Mucosa of rectum (tissue), 2 donors: ENCODE results near the gene MASP1.
"Not testable (repeated sequence)": the region's sequence is repeated elsewhere in the genome, so short reads cannot be mapped to it uniquely, and the experiment has no call there.

Source experiments
- H3K27ac ChIP-seq, 2 donors: one replicate each; pipeline ENCODE4 v1.7.0; 2013; ENCODE audit warnings: inconsistent platforms in 2 of 2, low read depth in 2 of 2, low read length in 2 of 2
- H3K27me3 ChIP-seq, 2 donors: one replicate each; pipeline ENCODE4 v1.7.0; 2013; ENCODE audit warnings: low read length in 2 of 2; ENCODE audit not compliant: control insufficient read depth in 2 of 2, insufficient read depth in 2 of 2
- H3K36me3 ChIP-seq, 2 donors: one replicate each; pipeline ENCODE4 v1.7.0; 2013; ENCODE audit warnings: low read length in 2 of 2; ENCODE audit not compliant: control insufficient read depth in 2 of 2, insufficient read depth in 2 of 2
- H3K4me1 ChIP-seq, 2 donors: one replicate each; pipeline ENCODE4 v1.7.0; 2013; ENCODE audit warnings: low read length in 2 of 2, mild to moderate bottlenecking in 1 of 2; ENCODE audit not compliant: control insufficient read depth in 2 of 2, insufficient read depth in 2 of 2
- H3K4me3 ChIP-seq, 2 donors: one replicate each; pipeline ENCODE4 v1.7.0; 2013; ENCODE audit warnings: low read length in 2 of 2
- H3K9ac ChIP-seq, 2 donors: one replicate each; pipeline ENCODE4 v1.7.0; 2013; ENCODE audit warnings: low read length in 2 of 2, low read depth in 1 of 2, mild to moderate bottlenecking in 1 of 2
- H3K9me3 ChIP-seq, 2 donors: one replicate each; pipeline ENCODE4 v1.7.0; 2013; ENCODE audit warnings: low read length in 2 of 2; ENCODE audit not compliant: control insufficient read depth in 2 of 2
- donor health status: healthy.
- donor health status: Normal muscosa, but diverticular disease.

Gene MASP1

GRCh38 chr3:187256051-187256616, 35.4 kb downstream of the MASP1 start:
- no peak overlapping the region for H3K27ac ChIP-seq
- H3K9me3 ChIP-seq, result no peaks in the 10 kb centered on the region
- H3K4me1 ChIP-seq, result no peaks in the 10 kb centered on the region
- no peak overlapping the region for H3K4me3 ChIP-seq
- H3K27me3 ChIP-seq, result no peaks in the 10 kb centered on the region
- H3K9ac ChIP-seq, result no peak overlapping the region
- no peaks in the 10 kb centered on the region for H3K36me3 ChIP-seq

DNA sequence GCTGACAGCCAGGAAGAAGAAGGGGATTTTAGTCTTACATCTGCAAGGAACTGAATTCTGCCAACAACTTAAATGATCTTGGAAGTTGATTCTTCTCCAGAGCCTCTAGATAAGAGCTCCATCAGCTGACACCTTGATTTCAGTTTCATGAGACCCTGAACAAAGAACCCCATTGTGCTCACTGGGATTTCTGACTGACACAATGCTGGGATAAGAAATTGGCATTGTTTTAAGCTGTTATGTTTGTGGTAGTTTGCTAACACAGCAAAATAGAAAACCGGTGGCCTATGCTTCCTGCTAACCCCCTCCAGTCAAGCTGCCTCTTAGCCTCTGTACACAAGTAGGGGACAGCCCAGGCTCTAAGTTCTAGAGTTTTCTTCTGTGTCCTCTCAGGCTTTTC, 36.2 kb downstream of the MASP1 start:
- Histone ChIP-seq H3K4me3 (no peak overlapping the region), H3K9ac (no peak overlapping the region), H3K36me3 (no peaks in the 10 kb centered on the region), H3K27ac (no peak overlapping the region), H3K27me3 (no peaks in the 10 kb centered on the region), H3K4me1 (no peaks in the 10 kb centered on the region), H3K9me3 (no peaks in the 10 kb centered on the region)

GRCh38 chr3:187252311-187252710, 39.2 kb downstream of the MASP1 start:
- Histone ChIP-seq H3K4me3 (no peak overlapping the region), H3K4me1 (no peaks in the 10 kb centered on the region), H3K9me3 (no peaks in the 10 kb centered on the region), H3K9ac (no peak overlapping the region), H3K27ac (no peak overlapping the region), H3K27me3 (no peaks in the 10 kb centered on the region), H3K36me3 (no peaks in the 10 kb centered on the region)

DNA sequence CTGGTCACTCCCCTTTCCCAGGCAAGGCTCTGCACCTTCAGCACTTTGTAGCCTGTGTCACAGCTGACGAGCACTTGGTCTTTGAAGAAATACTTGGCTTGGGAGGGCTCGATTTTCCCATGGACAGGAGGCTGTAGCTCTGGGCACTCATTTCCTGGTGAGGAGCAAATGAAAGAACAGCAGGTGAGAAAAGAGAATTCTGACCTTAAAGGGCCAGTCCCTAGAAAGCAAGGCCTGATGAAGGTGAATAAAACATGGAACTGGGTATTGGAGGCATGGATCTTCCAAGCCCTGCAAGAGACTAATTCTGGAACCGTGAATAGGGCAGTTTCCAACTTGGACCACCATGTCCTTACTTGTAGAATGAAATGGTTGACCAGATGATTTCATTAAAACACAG, 39.9 kb downstream of the MASP1 start:
- H3K9me3 ChIP-seq, result no peaks in the 10 kb centered on the region
- H3K27ac ChIP-seq, result no peak overlapping the region
- no peak overlapping the region for H3K4me3 ChIP-seq
- no peaks in the 10 kb centered on the region for H3K4me1 ChIP-seq
- no peak overlapping the region for H3K9ac ChIP-seq
- no peaks in the 10 kb centered on the region for H3K27me3 ChIP-seq
- H3K36me3 ChIP-seq, result no peaks in the 10 kb centered on the region

DNA sequence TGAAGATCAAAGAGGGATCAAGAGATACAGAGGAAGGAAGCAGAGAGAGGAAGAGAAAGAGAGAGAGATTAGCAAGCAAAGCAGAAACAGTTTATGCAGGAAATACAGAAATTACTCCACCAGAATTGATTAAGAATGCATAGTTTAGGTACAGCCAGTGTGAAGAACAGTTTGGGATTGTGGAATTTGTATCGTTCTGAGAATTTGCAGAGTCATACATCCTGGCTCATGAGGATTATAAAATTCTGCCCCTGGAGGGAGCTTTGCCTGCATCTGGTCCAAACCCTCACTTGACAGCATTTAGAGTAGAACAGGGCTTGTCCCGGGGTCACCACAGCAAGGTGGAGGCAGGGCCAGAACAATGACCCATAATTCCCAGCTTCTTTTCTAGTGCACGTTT, 44.1 kb downstream of the MASP1 start:
- Histone ChIP-seq H3K36me3 (no peaks in the 10 kb centered on the region), H3K4me3 (no peak overlapping the region), H3K27me3 (no peaks in the 10 kb centered on the region)

GRCh38 chr3:187243933-187244524, 47.5 kb downstream of the MASP1 start:
- Histone ChIP-seq H3K27ac (no peak overlapping the region), H3K9ac (no peak overlapping the region), H3K36me3 (no peaks in the 10 kb centered on the region), H3K9me3 (no peaks in the 10 kb centered on the region), H3K4me1 (no peaks in the 10 kb centered on the region), H3K27me3 (no peaks in the 10 kb centered on the region), H3K4me3 (no peak overlapping the region)

More for the DNA sequence above, 44.1 kb downstream of the MASP1 start:
- Histone ChIP-seq H3K27ac (no peak overlapping the region), H3K9me3 (no peaks in the 10 kb centered on the region), H3K4me1 (no peaks in the 10 kb centered on the region), H3K9ac (no peak overlapping the region)

- H3K9ac ChIP-seq, result no peak overlapping the region
- no peak overlapping the region for H3K4me3 ChIP-seq
- no peaks in the 10 kb centered on the region for H3K9me3 ChIP-seq
- no peaks in the 10 kb centered on the region for H3K4me1 ChIP-seq
- H3K27me3 ChIP-seq, result no peaks in the 10 kb centered on the region
- H3K27ac ChIP-seq, result no peak overlapping the region
- no peaks in the 10 kb centered on the region for H3K36me3 ChIP-seq
Observed at GRCh38 chr3:187242900-187243299, 48.6 kb downstream of the MASP1 start.

DNA sequence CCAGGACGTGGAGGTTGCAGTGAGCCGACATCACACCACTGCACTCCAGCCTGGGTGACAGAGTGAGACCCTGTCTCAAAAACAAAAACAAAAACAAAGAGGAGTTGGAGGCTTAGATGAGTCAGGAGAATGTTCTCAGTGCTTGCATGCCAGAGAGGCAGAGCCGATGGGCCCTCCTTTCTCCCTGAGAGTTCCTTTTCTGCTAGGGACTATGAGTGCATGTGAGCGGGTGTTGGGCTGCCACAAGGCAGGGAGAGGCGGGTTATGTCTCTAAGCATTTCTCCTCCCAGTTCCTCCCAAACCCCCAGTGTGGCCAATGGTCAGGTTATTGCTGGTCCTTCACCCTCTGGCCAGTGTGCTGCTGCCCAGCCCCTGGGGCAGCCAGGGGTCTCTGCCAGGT, 49.1 kb downstream of the MASP1 start:
- H3K9ac ChIP-seq, result no peak overlapping the region
- H3K9me3 ChIP-seq, result no peaks in the 10 kb centered on the region
- no peaks in the 10 kb centered on the region for H3K36me3 ChIP-seq
- H3K27ac ChIP-seq, result no peak overlapping the region
- H3K27me3 ChIP-seq, result no peaks in the 10 kb centered on the region
- H3K4me1 ChIP-seq, result no peaks in the 10 kb centered on the region
- no peak overlapping the region for H3K4me3 ChIP-seq

DNA sequence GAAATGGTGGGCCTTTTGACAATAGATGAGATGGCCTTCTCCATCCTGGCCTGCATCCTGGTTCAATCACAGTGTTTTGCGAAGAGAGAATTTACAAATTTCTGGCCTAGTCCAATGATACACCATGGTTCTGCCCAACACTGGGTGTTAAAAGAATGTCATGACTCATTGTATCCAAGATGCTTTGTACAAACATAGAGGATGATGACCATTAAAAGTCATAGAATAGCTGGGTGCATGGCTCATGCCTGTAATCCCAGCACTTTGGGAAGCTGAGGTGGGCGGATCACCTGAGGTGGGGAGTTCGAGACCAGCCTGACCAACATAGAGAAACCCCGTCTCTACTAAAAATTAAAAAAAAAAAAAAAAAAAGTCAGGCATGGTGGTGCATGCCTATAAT, 52.7 kb downstream of the MASP1 start:
- not testable (repeated sequence) for H3K4me1 ChIP-seq, H3K36me3 ChIP-seq, H3K9ac ChIP-seq, H3K9me3 ChIP-seq, H3K27ac ChIP-seq, H3K4me3 ChIP-seq, H3K27me3 ChIP-seq

DNA sequence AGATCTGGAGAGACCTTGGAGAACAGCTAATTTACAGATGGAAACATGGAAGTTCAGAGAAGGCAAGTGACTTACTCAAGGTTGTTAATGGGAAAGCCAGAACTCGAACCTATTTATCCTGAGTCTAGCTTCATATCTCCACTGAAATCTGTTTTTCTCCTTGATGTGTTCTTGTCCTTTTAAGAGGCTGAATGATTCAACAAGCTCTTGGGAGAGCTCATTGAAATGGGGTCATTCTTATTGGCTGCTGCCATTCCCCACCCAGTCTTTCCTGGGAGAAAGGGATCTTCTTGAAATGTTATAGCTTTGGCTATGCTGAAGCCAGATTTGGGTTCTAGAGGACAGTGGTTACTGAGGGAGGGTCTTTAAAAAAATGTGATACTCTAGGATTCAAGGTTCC, 53.3 kb downstream of the MASP1 start:
- no peak overlapping the region for H3K9ac ChIP-seq
- no peaks in the 10 kb centered on the region for H3K4me1 ChIP-seq
- H3K27ac ChIP-seq, result no peak overlapping the region
- no peaks in the 10 kb centered on the region for H3K27me3 ChIP-seq
- H3K4me3 ChIP-seq, result no peak overlapping the region
- H3K36me3 ChIP-seq, result no peaks in the 10 kb centered on the region
- H3K9me3 ChIP-seq, result no peaks in the 10 kb centered on the region

DNA sequence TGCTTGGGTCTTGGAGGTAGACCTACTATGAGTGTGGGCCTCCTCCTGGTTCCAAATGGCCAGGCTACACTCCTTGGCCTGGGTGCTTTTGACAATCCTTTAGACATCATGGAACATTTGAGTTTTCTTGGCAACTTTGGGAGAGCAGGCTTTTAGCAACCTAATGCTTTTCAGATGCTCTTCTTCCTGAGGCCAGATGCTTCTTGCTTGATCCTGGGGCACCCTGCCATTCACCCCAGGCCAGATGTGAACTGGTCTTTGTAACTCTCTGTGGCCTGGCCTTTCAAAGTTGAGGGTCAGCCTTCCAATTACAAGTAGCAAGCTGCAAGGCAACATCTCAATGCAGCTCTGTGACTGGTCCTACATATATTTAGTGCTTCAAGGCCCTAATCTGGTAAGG, 53.8 kb downstream of the MASP1 start:
- Histone ChIP-seq H3K4me3 (no peak overlapping the region), H3K9ac (no peak overlapping the region), H3K27ac (no peak overlapping the region), H3K36me3 (no peaks in the 10 kb centered on the region), H3K9me3 (no peaks in the 10 kb centered on the region), H3K4me1 (no peaks in the 10 kb centered on the region), H3K27me3 (no peaks in the 10 kb centered on the region)
